Measurements from ENCODE around the gene DUSP16. TPM values are rescaled to one million over a fixed set of nuclear protein-coding genes. Genes with fewer than 3 reads are reported as not detected.

Gene DUSP16
- total and polyA plus RNA-seq, 2 experiments from 2014 or later, result 11.7 to 59.4 TPM

- TF ChIP-seq ZNF462 (CRISPR knock-in tag; IDR thresholded peaks at IDR 0.05), result no peak
- no peak for TF ChIP-seq ZNF331 (CRISPR knock-in tag; IDR thresholded peaks at IDR 0.05; ENCODE audit: low read depth)
These were observed 79.7 kb downstream of the DUSP16 start (continued) for GRCh38 chr12:12482959-12483358.

- no peak overlapping the region for H2AFZ ChIP-seq
- H3K4me1 ChIP-seq (ENCODE audit: insufficient read depth), result no peaks in the 10 kb centered on the region; the same call in 1 of the 2 replicates
- ATAC-seq (no peak), DNase-seq (ENCODE audit: low spot score) (no peak)
- no peak overlapping the region for H3K4me2 ChIP-seq
- H3K27ac ChIP-seq (ENCODE audit: low read depth), result no peak overlapping the region
- H3K27me3 Mint-ChIP-seq (ENCODE audit: insufficient read depth, low read depth, poor library complexity), result peaks cover 1% of the 10 kb centered on the region
- H3K27me3 ChIP-seq (ENCODE audit: insufficient read depth), result no peaks in the 10 kb centered on the region
- H3K9me2 ChIP-seq (ENCODE audit: insufficient read depth), result no peaks in the 10 kb centered on the region
- no peaks in the 10 kb centered on the region; the same call in 1 of the 2 replicates for H3K79me2 ChIP-seq (replicated peaks; ENCODE audit: insufficient read depth)
- H3K27ac Mint-ChIP-seq, result no peak overlapping the region
- no peak overlapping the region for H3K4me3 ChIP-seq
- H3K36me3 ChIP-seq (ENCODE audit: insufficient read depth), result peaks cover 28% of the 10 kb centered on the region
- no peak overlapping the region for H3K4me3 Mint-ChIP-seq
- H4K20me1 ChIP-seq (replicated peaks; ENCODE audit: insufficient read depth), result no peaks in the 10 kb centered on the region; the same call in 1 of the 2 replicates
- H3K9me3 Mint-ChIP-seq, result no peaks in the 10 kb centered on the region
- no peaks in the 10 kb centered on the region for H3F3A ChIP-seq (replicated peaks; ENCODE audit: low read depth)
- H3K4me1 Mint-ChIP-seq, result peaks cover 12% of the 10 kb centered on the region; the same call in 2 of the 3 replicates
- peaks cover 63% of the 10 kb centered on the region for H3K36me3 Mint-ChIP-seq (ENCODE audit: low read depth)
- no peak for TF ChIP-seq CTCF (conservative IDR thresholded peaks at IDR 0.05; ENCODE audit: low read depth in 2 of 2)
- no peak for TF ChIP-seq ETS1 (IDR thresholded peaks at IDR 0.05)
- TF ChIP-seq EZH2phosphoT487 (IDR thresholded peaks at IDR 0.05; ENCODE audit: unreplicated experiment), result no peak
- no peak for TF ChIP-seq POLR2AphosphoS5 (IDR thresholded peaks at IDR 0.05; ENCODE audit: low read depth)
- no peak for TF ChIP-seq ZNF331 (CRISPR knock-in tag; IDR thresholded peaks at IDR 0.05; ENCODE audit: low read depth)
These were observed 80.4 kb downstream of the DUSP16 start for GRCh38 chr12:12482150-12482761.

Data from GM23338 (cell line).